Stimulated activated CD8-positive, alpha-beta memory T cell treated with anti-CD3 and anti-CD28 coated beads, Interleukin-7, amount 100 ng/mL, for 48 hours (primary cell): ENCODE results near the gene RBPJL.

ENCODE experiments used
- DNase-seq, 2 donors: peaks; one replicate each; pipeline ENCODE4 v3.0.0-alpha.2; 2020; ENCODE audit warnings: low read depth in 1 of 2; ENCODE audit errors: extremely low read depth in 1 of 2

RBPJL gene

GRCh38 chr20:45358282-45359068 is 51.8 kb downstream of the RBPJL start:
- no peak for DNase-seq

- no peak for DNase-seq
Observed at GRCh38 chr20:45359069-45359405, 52.4 kb downstream of the RBPJL start.

GRCh38 chr20:45359406-45360148 is 52.9 kb downstream of the RBPJL start:
- no peak for DNase-seq

- no peak for DNase-seq
Observed at GRCh38 chr20:45361793-45362192, 55.2 kb downstream of the RBPJL start.

GRCh38 chr20:45362804-45363610 is 56.4 kb downstream of the RBPJL start, which contains the start of gene SYS1:
TSS of gene SYS1 (plus strand) at chr20:45363156. CDS start at chr20:45363532, 376 bp downstream.
- DNase-seq: peak; percentile 96 to 99

- DNase-seq: no peak
Observed at GRCh38 chr20:45363611-45364492, 57.2 kb downstream of the RBPJL start.

GRCh38 chr20:45365444-45365970 is 58.9 kb downstream of the RBPJL start:
- DNase-seq: no peak

- no peak for DNase-seq
Observed at GRCh38 chr20:45366192-45366591, 59.6 kb downstream of the RBPJL start.

GRCh38 chr20:45366631-45367030 is 60.0 kb downstream of the RBPJL start:
- no peak for DNase-seq

- DNase-seq: no peak
Observed at GRCh38 chr20:45367126-45367525, 60.5 kb downstream of the RBPJL start.
